Kidney (tissue), 14 donors: Measurements from ENCODE around the gene NUP210. TPM values are rescaled to one million over a fixed set of nuclear protein-coding genes. Genes with fewer than 3 reads are reported as not detected.

Experiments
- DNase-seq, 5 donors: peaks; one replicate each; pipeline ENCODE4 v3.0.0-alpha.2; 2013 to 2020
- FAIRE-seq: peaks from 2 replicates; lab custom pipeline; 2012; peaks lifted over from hg19 to GRCh38; lab: Jason Lieb, UNC
- H3K27ac ChIP-seq, 2 donors: one replicate each; pipeline ENCODE4 v1.7.0; 2013; ENCODE audit warnings: low read depth in 2 of 2, low read length in 2 of 2, inconsistent platforms in 1 of 2
- H3K27me3 ChIP-seq: one replicate; pipeline ENCODE4 v1.7.1; 2013; ENCODE audit warnings: low read length, inconsistent platforms; ENCODE audit not compliant: control insufficient read depth, insufficient read depth
- H3K36me3 ChIP-seq, 3 donors: one replicate each; pipeline versions ENCODE4 v1.7.0 to v1.7.1; 2013; ENCODE audit warnings: low read length in 3 of 3, control low read depth in 1 of 3, inconsistent platforms in 1 of 3; ENCODE audit not compliant: insufficient read depth in 3 of 3, control insufficient read depth in 2 of 3
- H3K4me1 ChIP-seq, 3 donors: one replicate each; pipeline versions ENCODE4 v1.7.0 to v1.7.1; 2013; ENCODE audit warnings: low read length in 3 of 3, inconsistent platforms in 1 of 3, low read depth in 1 of 3; ENCODE audit not compliant: control insufficient read depth in 2 of 3, insufficient read depth in 2 of 3
- H3K4me3 ChIP-seq, 3 donors: one replicate each; pipeline versions ENCODE4 v1.7.0 to v1.8.1; 2013; ENCODE audit warnings: low read length in 3 of 3, control low read depth in 1 of 3, inconsistent platforms in 1 of 3
- H3K9ac ChIP-seq, 3 donors: one replicate each; pipeline versions ENCODE4 v1.7.0 to v1.7.1; 2013; ENCODE audit warnings: low read length in 3 of 3, control low read depth in 1 of 3, inconsistent platforms in 1 of 3
- H3K9me3 ChIP-seq, 3 donors: one replicate each; pipeline versions ENCODE4 v1.7.0 to v1.7.1; 2013; ENCODE audit warnings: low read length in 3 of 3, control low read depth in 1 of 3, inconsistent platforms in 1 of 3; ENCODE audit not compliant: control insufficient read depth in 2 of 3, insufficient read depth in 1 of 3
- intact Hi-C: fragments of 100-400 bp; cut with DNase I; formaldehyde crosslinking; loops from one replicate; pipeline ENCODE4 v1.11.1; 2022
- polyA plus RNA-seq: library from polyadenylated mRNA; stranded (reverse); fragments of 350-450 nt; fragmentation: Illumina TruSeq; extraction: RNeasy Lipid Tissue Mini Kit (QIAGEN cat#74804); gene quantifications from one replicate; pipeline ENCODE4 v1.2.3, GENCODE V29; 2014; ENCODE audit warnings: low read depth, low replicate concordance; ENCODE audit not compliant: insufficient read depth
- total RNA-seq: library from RNA; stranded (reverse); fragmentation: NEBNext Ultra II Directional; extraction: Animal tissue kit (Norgen Biotek cat#: 25700); gene quantifications from one replicate; pipeline ENCODE4 v1.2.1, GENCODE V29; 2021
- TF ChIP-seq, protein P1 (sequence below): IDR thresholded peaks from 3 replicates; pipeline ENCODE4 v1.5.1; 2012; ENCODE audit warnings: mild to moderate bottlenecking, moderate library complexity, borderline replicate concordance; ENCODE audit not compliant: insufficient read depth; ENCODE audit errors: extremely low read depth
- donor health status: control.
- donor health status: control.
- donor health status: control.
- donor health status: control.
- donor health status: control.
- donor health status: DM: yes; HTN: yes; CAD: no.
- donor health status: Normal renal cell carcinoma (clear cell type).

The NUP210 gene
- total and polyA plus RNA-seq, 2 donors from 2014 or later = 5.6 to 22.9 TPM

DNA sequence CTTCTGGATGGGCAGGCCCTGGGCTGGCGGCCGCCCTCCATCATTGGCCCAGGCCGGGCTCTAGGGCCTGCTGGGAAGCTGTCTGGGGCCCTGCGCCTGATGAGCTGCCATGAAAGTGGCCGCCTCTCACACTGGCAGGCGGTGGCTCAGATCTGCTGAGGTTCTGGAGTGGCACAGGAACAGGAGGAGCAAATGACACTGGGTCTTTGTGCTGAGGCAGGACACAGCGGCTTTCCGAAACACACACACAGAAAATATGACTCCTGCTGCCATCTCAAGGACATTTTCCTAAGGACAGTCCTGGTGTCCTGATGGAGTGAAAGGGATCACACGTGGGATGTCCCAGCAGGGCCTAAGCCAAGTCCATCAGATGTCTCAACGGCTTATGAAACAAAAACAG is 103.5 kb downstream of the NUP210 start:
- Histone ChIP-seq H3K4me1 (no peaks in the 10 kb centered on the region), H3K4me3 (no peak overlapping the region), H3K27me3 (no peaks in the 10 kb centered on the region), H3K9ac (no peak overlapping the region), H3K27ac (no peak overlapping the region), H3K9me3 (no peaks in the 10 kb centered on the region), H3K36me3 (peaks cover 0 to 11% (median 10%) of the 10 kb centered on the region in 3 donors)
- intact Hi-C loops = no loop called here
- TF ChIP-seq, protein P1, sequence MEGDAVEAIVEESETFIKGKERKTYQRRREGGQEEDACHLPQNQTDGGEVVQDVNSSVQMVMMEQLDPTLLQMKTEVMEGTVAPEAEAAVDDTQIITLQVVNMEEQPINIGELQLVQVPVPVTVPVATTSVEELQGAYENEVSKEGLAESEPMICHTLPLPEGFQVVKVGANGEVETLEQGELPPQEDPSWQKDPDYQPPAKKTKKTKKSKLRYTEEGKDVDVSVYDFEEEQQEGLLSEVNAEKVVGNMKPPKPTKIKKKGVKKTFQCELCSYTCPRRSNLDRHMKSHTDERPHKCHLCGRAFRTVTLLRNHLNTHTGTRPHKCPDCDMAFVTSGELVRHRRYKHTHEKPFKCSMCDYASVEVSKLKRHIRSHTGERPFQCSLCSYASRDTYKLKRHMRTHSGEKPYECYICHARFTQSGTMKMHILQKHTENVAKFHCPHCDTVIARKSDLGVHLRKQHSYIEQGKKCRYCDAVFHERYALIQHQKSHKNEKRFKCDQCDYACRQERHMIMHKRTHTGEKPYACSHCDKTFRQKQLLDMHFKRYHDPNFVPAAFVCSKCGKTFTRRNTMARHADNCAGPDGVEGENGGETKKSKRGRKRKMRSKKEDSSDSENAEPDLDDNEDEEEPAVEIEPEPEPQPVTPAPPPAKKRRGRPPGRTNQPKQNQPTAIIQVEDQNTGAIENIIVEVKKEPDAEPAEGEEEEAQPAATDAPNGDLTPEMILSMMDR = no peak
- DNase-seq (no peak), FAIRE-seq (no peak)

DNA sequence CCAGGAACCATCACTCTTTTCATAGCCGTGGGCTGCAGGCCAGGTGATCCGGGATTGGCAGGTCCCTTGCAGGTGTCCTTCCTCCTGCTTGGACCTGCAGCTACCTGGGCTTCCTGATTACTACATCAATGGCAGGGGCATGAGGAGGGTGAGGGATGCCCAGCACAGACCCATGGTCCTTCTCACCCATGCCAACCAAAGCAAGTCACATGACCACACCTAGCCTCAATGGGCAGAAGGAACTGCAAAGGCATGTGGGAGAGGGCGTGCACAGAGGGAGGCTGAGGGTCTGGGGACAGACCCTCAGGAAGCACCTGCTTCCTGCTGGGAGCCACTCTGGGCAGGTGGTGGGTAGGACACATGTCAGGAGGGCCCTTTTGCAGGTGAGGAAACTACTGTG is 105.2 kb downstream of the NUP210 start:
- DNase-seq (no peak), FAIRE-seq (no peak)
- peaks cover 0 to 11% (median 7%) of the 10 kb centered on the region in 3 donors for H3K36me3 ChIP-seq

DNA sequence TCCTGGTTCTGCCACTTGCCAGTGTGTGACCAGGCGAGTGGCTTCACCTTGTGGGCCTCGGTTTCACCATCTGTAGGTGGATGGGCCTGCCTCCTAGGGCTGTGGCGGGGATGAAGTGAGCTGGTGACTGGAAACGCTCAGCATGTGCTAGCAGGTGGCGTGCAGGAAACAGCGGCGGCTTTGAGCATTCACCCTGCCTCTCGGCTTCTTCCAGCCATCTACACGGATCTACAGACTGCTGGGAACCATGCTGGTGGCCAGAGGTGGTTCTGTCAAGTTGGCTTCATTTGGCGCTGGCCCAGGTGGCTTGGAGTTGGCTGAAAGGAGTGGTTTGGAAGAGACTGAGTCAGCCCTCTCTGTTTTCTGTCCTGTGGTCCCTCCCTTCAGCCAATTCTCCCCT is 106.3 kb downstream of the NUP210 start:
- no peak overlapping the region for H3K9ac ChIP-seq
- FAIRE-seq (no peak), DNase-seq (no peak)
- H3K4me3 ChIP-seq = no peak overlapping the region
- TF ChIP-seq, protein P1 = no peak
- H3K9me3 ChIP-seq = no peaks in the 10 kb centered on the region
- no peak overlapping the region for H3K27ac ChIP-seq
- H3K27me3 ChIP-seq = no peaks in the 10 kb centered on the region
- H3K4me1 ChIP-seq = no peaks in the 10 kb centered on the region
- intact Hi-C loops = no loop called here
- H3K36me3 ChIP-seq = peaks cover 0 to 8% (median 3%) of the 10 kb centered on the region in 3 donors

More for the DNA sequence above, 105.2 kb downstream of the NUP210 start:
- Histone ChIP-seq H3K4me1 (no peaks in the 10 kb centered on the region), H3K27me3 (no peaks in the 10 kb centered on the region), H3K9ac (no peak overlapping the region), H3K9me3 (no peaks in the 10 kb centered on the region), H3K27ac (no peak overlapping the region), H3K4me3 (no peak overlapping the region)
- TF ChIP-seq, protein P1 = no peak
- intact Hi-C loops = no loop called here

DNA sequence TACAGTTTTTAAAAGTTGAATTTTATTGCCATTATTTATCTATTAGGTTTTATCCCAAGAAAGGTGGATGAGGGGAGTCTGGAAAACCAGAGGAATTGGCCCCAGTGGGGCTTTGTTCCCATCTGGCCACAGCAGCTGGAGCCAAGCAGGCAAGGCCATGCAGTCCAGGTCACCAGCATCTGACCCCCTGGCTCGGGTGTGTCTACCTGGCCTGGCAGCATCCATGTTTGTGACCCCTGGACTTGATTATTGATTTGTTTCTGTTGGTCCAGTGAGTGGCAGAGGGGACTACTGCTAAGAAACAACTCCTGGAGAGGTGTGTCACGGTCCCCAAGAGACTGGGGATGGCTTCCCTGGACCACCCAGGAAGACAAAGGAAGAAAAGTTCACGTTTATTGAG is 111.1 kb downstream of the NUP210 start:
- no peaks in the 10 kb centered on the region for H3K4me1 ChIP-seq
- H3K4me3 ChIP-seq = no peak overlapping the region
- TF ChIP-seq, protein P1 = no peak
- FAIRE-seq = no peak
- no peak overlapping the region for H3K27ac ChIP-seq
- H3K9me3 ChIP-seq = no peaks in the 10 kb centered on the region
- H3K9ac ChIP-seq = no peak overlapping the region
- H3K36me3 ChIP-seq = no peaks in the 10 kb centered on the region
- no peaks in the 10 kb centered on the region for H3K27me3 ChIP-seq
- DNase-seq = peak in 1 of 5 donors; percentile 18
- intact Hi-C loops = no loop called here
